Activated CD4-positive, alpha-beta T cell treated with anti-CD3 and anti-CD28 coated beads, Interleukin-2, amount 50 U/mL, for 4 hours (primary cell): Measurements from ENCODE around the gene MAST1.
A peak's percentile ranks its signal among the peaks of the same experiment; 100 is the strongest.
"Not testable (repeated sequence)": the region's sequence is repeated elsewhere in the genome, so short reads cannot be mapped to it uniquely, and the experiment has no call there.

Experiments used
- DNase-seq, 2 experiments: peaks; one replicate each; pipeline ENCODE4 v3.0.0-alpha.2; 2020

MAST1 gene

DNA sequence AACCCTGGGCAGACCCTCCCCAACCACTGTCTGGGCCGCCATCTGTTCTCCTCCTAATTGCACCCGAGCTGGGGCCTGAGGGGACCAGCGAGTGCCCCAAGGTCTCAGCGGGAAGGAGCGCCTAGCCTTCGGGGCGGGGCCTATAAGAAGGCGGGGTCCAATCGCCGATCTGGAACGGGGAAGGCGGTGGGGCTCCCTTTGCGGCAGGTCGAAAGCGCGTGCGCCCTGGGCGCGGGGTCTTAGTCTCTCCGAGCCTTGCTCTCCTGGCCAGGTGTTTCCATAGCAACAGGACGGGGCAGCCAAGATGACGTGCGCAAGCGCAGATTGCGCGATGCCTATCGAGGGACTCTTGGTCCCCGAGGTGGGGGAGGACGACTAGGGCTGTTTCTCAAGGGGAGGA is 2.8 kb downstream of the MAST1 start:
- DNase-seq = no peak

DNA sequence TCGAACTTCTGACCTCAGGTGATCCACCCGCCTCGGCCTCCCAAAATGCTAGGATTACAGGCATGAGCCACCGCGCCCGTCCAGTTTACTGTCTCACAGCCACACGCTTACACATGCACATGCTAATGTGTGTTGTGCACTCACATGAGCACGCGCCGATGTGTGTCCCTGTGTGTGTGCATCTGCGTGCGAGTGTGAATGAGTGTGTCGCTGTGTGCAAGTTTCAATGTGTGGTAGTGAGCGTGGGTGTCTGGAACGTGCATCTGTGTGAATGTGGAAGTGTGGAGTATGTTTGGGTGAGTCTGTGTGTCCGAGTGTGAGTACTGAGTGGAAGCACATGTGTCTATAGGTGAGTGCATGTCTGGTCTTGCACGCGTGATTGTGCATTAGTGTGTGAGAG is 4.2 kb downstream of the MAST1 start:
- no peak for DNase-seq

DNA sequence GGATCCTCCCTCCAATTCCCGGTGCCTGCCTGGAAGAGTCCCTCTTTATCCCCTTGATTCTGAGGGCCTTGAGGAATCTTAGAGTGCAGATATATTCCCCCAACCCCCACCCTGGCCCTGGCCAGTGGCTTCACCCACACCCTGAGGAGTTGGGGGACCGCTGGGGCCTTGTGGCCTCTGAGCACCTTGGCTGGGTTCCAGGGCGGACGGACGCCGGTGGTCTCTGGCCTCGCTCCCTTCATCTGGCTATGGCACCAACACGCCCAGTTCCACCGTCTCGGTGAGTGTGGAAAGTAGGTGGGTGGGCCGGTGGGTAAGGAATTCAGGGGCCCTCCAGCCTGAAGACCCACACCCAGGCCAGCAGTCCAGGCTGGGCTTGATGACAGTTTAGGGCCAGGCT is 5.0 kb downstream of the MAST1 start:
- no peak for DNase-seq

GRCh38 chr19:12843999-12844732 is 5.9 kb downstream of the MAST1 start:
- DNase-seq = no peak

GRCh38 chr19:12846613-12847012 is 8.3 kb downstream of the MAST1 start:
- not testable (repeated sequence) for DNase-seq

- peak; percentile 76 to 78 for DNase-seq
These were observed 9.1 kb downstream of the MAST1 start for GRCh38 chr19:12847159-12848139.

GRCh38 chr19:12856653-12857052 is 18.3 kb downstream of the MAST1 start:
- DNase-seq = no peak

GRCh38 chr19:12858041-12858928 is 20.0 kb downstream of the MAST1 start:
- no peak for DNase-seq

GRCh38 chr19:12859546-12859945 is 21.2 kb downstream of the MAST1 start:
- DNase-seq = no peak

GRCh38 chr19:12864143-12864542 is 25.8 kb downstream of the MAST1 start:
- no peak for DNase-seq

GRCh38 chr19:12864721-12865715 is 26.7 kb downstream of the MAST1 start:
- DNase-seq = no peak

DNA sequence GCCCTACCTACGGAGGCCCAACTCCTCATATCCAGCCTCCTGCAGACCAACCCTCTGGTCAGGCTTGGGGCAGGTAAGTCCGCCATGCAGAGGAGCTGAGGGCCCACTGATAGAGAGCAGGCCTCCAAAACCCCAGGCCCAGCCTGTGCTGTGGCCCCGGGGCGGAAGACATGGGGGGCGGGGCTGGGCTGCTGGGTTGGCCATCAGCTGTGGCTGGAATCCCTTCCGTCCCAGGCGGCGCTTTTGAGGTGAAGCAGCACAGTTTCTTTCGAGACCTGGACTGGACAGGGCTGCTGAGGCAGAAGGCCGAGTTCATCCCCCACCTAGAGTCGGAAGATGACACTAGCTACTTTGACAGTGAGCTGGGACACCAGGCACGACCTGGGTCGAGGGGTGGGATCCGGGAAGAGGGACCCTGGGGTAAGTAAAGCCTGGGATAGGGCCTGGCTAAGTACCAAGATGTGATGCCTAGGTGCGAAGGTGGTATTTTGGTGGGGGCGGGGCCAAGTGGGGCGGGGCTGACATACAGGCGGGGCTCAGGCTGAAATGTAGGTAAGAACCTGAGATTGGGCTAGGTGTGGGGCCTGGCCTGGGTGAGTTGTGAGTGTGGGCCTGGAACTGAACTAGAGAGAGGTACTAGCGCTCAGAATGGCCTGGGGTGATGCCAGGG is 27.6 kb downstream of the MAST1 start:
- DNase-seq = no peak

DNA sequence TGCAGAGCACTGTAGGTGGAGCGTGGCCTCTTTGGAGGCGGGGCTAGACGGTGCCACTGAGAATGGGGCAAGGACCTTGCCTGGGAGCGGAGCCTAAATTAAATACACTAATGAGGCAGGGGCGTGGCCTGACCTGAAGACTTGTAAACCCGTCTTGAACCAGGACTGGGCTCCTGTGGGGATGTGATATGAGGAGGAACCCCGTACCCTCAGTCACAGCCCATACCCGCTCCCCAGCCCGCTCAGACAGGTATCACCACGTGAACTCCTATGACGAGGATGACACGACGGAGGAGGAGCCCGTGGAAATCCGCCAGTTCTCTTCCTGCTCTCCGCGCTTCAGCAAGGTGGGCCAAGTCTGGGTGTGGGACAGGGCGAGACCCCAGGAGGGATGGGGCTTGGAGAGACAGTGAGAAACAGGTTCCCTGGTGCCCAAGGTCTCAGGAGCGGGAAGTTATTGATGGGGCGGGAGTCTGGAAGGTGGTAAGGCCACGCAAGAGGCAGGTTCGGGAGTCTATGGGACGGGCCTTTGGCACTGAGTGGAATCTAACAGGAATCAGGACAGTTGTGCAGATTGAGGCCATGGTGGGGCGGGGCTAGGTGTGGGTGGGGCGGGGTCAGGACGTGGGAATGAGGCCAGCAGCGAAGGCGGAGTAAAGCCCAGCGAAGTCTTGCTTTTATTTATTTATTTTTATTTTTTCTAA is 28.3 kb downstream of the MAST1 start:
- no peak for DNase-seq

DNA sequence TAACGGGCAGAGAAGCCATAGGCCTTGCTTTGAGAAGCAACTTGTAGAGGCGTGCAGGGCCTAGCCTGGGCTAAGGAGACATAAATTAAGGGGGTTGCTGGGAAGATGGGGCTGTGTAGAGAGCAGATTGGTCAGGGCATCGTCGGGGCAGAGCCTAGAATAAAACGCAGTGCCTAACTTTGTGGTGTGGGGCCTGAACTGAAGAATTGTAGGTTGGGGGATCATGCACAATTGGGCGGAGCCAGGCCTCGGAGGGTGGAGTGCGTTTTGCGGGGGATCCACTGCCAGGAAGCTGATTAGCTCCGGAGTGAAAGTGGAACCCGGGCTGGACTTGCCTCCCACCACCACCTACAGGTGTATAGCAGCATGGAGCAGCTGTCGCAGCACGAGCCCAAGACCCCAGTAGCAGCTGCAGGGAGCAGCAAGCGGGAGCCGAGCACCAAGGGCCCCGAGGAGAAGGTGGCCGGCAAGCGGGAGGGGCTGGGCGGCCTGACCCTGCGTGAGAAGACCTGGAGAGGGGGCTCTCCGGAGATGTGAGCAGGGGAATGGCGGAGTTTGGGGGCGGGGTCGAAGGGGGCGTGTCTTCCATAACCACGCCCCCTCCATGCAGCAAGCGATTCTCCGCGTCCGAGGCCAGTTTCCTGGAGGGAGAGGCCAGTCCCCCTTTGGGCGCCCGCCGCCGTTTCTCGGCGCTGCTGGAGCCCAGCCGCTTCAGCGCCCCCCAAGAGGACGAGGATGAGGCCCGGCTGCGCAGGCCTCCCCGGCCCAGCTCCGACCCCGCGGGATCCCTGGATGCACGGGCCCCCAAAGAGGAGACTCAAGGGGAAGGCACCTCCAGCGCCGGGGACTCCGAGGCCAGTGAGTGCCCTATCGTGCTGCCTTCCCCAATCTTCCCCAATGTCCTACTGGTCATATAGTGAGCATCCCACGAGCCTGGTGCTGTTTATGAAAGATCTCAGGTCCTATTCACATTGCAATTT is 29.1 kb downstream of the MAST1 start:
- peak in 1 of 2 experiments; percentile 43 for DNase-seq

DNA sequence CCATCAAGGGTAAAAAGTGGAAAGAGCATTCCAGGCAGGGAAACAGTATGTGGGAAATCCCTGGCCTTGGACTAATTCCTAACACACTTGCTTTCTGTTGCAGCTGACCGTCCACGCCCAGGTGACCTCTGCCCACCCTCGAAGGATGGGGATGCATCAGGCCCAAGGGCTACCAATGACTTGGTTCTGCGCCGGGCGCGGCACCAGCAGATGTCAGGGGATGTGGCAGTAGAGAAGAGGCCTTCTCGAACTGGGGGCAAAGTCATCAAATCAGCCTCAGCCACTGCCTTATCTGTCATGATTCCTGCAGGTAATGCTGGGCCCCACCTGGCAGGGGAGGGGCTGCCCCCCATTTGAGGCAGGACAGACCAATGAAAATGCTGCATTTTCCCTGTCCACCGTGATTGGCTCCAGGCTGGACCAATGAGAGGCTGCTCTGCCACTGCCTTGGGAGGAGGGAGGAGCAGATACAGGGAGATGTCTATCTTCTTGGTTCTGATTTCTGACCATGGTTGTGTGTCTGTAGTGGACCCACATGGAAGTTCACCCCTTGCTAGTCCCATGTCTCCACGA is 30.3 kb downstream of the MAST1 start:
- DNase-seq = no peak

GRCh38 chr19:12871681-12872080 is 33.4 kb downstream of the MAST1 start:
- DNase-seq = no peak

GRCh38 chr19:12872255-12872654 is 33.9 kb downstream of the MAST1 start:
- DNase-seq = no peak
